Measurements from ENCODE around the gene TIA1. TPM values are rescaled to one million over a fixed set of nuclear protein-coding genes. Genes with fewer than 3 reads are reported as not detected.

TIA1 gene
- total RNA-seq, 1 experiment from 2014 or later: 94.1 TPM

GRCh38 chr2:70233926-70234325 lies 14.5 kb downstream of the TIA1 start (continued):
- TF ChIP-seq CTCF (IDR thresholded peaks at IDR 0.05 in 2 of 3, conservative IDR thresholded peaks at IDR 0.05 in 1 of 3; ENCODE audit: borderline replicate concordance in 1 of 3, insufficient read depth in 1 of 3, low read depth in 2 of 3, low read length in 2 of 3) (no peak), JUND (IDR thresholded peaks at IDR 0.05) (no peak), ZFX (IDR thresholded peaks at IDR 0.05) (no peak), CEBPB (IDR thresholded peaks at IDR 0.05; ENCODE audit: low read depth) (no peak), SP1 (IDR thresholded peaks at IDR 0.05; ENCODE audit: low read depth) (no peak), EGR1 (IDR thresholded peaks at IDR 0.05; ENCODE audit: low read depth) (no peak)

- peaks cover 41 to 74% of the 10 kb centered on the region in 2 experiments for H3K36me3 ChIP-seq (ENCODE audit: control insufficient read depth in 1 of 2, insufficient read depth in 2 of 2, low read length in 2 of 2)
- ChIA-PET RAD21 (ENCODE audit: low non-redundant PET in 1 of 2, low total read pairs in 2 of 2, uncharacterized antibody in 2 of 2, unreplicated experiment in 2 of 2) (no interaction called here), CTCF (no interaction called here), POLR2A (interaction anchor here (1.2 kb wide), 1 partner anchor 36 kb away, joined by 4 read pairs; the partner anchor contains the start of gene C2orf42)
- no peaks in the 10 kb centered on the region for H3K9me3 ChIP-seq (ENCODE audit: control insufficient read depth in 1 of 2, insufficient read depth in 1 of 2, low read depth in 1 of 2, low read length in 2 of 2)
- DNase-seq (ENCODE audit: low read depth, low spot score): no peak
- no peak overlapping the region for H3K9ac ChIP-seq (ENCODE audit: low read length)
- BruUV-seq (replicated peaks): TSS peak; percentile 15
- no peaks in the 10 kb centered on the region for H3K27me3 ChIP-seq (ENCODE audit: insufficient read depth, low read length)
- no peaks in the 10 kb centered on the region for H3K4me1 ChIP-seq (ENCODE audit: control insufficient read depth in 1 of 2, insufficient read depth in 2 of 2, low read length in 2 of 2)
- no peak for ATAC-seq
- intact Hi-C loops (cut with micrococcal nuclease): no loop called here
- H3K9me2 ChIP-seq (ENCODE audit: insufficient read depth): no peaks in the 10 kb centered on the region
- H4K20me1 ChIP-seq (ENCODE audit: insufficient read depth): no peaks in the 10 kb centered on the region
- no peak overlapping the region for H2AFZ ChIP-seq (ENCODE audit: low read depth, low read length, poor library complexity, severe bottlenecking)
- H3K27ac ChIP-seq (ENCODE audit: low read depth, low read length): no peak overlapping the region
- H3K4me2 ChIP-seq (ENCODE audit: low read length): no peak overlapping the region
- peaks cover 20% of the 10 kb centered on the region for H3K79me2 ChIP-seq (ENCODE audit: insufficient read depth, low read length)
- H3K4me3 ChIP-seq (replicated peaks in 1 of 2; ENCODE audit: low read depth in 1 of 2, low read length in 2 of 2): no peak overlapping the region
- TF ChIP-seq CEBPB (IDR thresholded peaks at IDR 0.05; ENCODE audit: low read depth) (no peak), ZFX (IDR thresholded peaks at IDR 0.05) (no peak), ATF3 (IDR thresholded peaks at IDR 0.05) (no peak), CTCF (IDR thresholded peaks at IDR 0.05 in 2 of 3, conservative IDR thresholded peaks at IDR 0.05 in 1 of 3; ENCODE audit: borderline replicate concordance in 1 of 3, insufficient read depth in 1 of 3, low read depth in 2 of 3, low read length in 2 of 3) (no peak), ELF1 (IDR thresholded peaks at IDR 0.05; ENCODE audit: borderline replicate concordance, low read depth) (no peak), ZBTB33 (IDR thresholded peaks at IDR 0.05; ENCODE audit: extremely low read depth, insufficient replicate concordance, low read length) (no peak), POLR2A (IDR thresholded peaks at IDR 0.05; ENCODE audit: borderline replicate concordance, extremely low read depth, insufficient read depth, insufficient read length) (no peak), ZNF274 (IDR thresholded peaks at IDR 0.05; ENCODE audit: low read depth, low read length) (no peak), YY1 (IDR thresholded peaks at IDR 0.05; ENCODE audit: extremely low read depth, insufficient replicate concordance, low read depth, low read length) (no peak), JUND (IDR thresholded peaks at IDR 0.05) (no peak), SP1 (IDR thresholded peaks at IDR 0.05; ENCODE audit: low read depth) (no peak), REST (IDR thresholded peaks at IDR 0.05; ENCODE audit: low read depth) (no peak), RAD21 (IDR thresholded peaks at IDR 0.05; ENCODE audit: low read depth) (no peak)
These were observed 21.6 kb downstream of the TIA1 start for GRCh38 chr2:70226781-70227180.
